Smooth muscle cell (in vitro differentiated cells): Measurements from ENCODE around the gene ADD1. TPM values are rescaled to one million over a fixed set of nuclear protein-coding genes. Genes with fewer than 3 reads are reported as not detected.
A peak's percentile ranks its signal among the peaks of the same experiment; 100 is the strongest.

Experiments
- DNase-seq: peaks from one replicate; lab custom pipeline; 2025; ENCODE audit not compliant: unreplicated experiment; lab: John Stamatoyannopoulos, UW
- H2AFZ ChIP-seq: fragments of 200-600 bp; sonication (generic); 2 replicates; pipeline ENCODE4 v1.6.0; 2016; ENCODE audit warnings: antibody characterized with exemption, low read depth, mild to moderate bottlenecking
- H3F3A ChIP-seq: fragments of 200-600 bp; sonication (generic); 2 replicates; pipeline ENCODE4 v1.6.0; 2017; ENCODE audit warnings: antibody characterized with exemption, low read depth
- H3K27ac ChIP-seq: fragments of 200-600 bp; sonication (generic); 2 replicates; pipeline ENCODE4 v1.5.1; 2016; ENCODE audit warnings: low read depth, mild to moderate bottlenecking
- H3K27me3 ChIP-seq: fragments of 200-600 bp; sonication (generic); 2 replicates; pipeline ENCODE4 v1.6.1; 2016; ENCODE audit warnings: low read depth, mild to moderate bottlenecking
- H3K36me3 ChIP-seq: fragments of 200-600 bp; sonication (generic); 2 replicates; pipeline ENCODE4 v1.5.1; 2016; ENCODE audit warnings: low read depth
- H3K4me1 ChIP-seq: fragments of 200-600 bp; sonication (generic); 2 replicates; pipeline ENCODE4 v1.5.1; 2016; ENCODE audit warnings: low read depth
- H3K4me2 ChIP-seq: fragments of 200-600 bp; sonication (generic); 2 replicates; pipeline ENCODE4 v1.6.0; 2016; ENCODE audit warnings: mild to moderate bottlenecking
- H3K4me3 ChIP-seq: fragments of 200-600 bp; sonication (generic); 2 replicates; pipeline ENCODE4 v1.5.1; 2016; ENCODE audit warnings: mild to moderate bottlenecking
- H3K79me2 ChIP-seq: fragments of 200-600 bp; sonication (generic); 2 replicates; pipeline ENCODE4 v1.6.0; 2016; ENCODE audit warnings: low read depth, mild to moderate bottlenecking
- H3K9ac ChIP-seq: fragments of 200-600 bp; sonication (generic); 2 replicates; pipeline ENCODE4 v1.6.0; 2016; ENCODE audit warnings: low read depth
- H3K9me3 ChIP-seq: fragments of 200-600 bp; sonication (generic); replicated peaks from 2 replicates; pipeline ENCODE4 v1.5.1; 2016; ENCODE audit warnings: low read depth
- H4K20me1 ChIP-seq: fragments of 200-600 bp; sonication (generic); 2 replicates; pipeline ENCODE4 v1.6.0; 2016; ENCODE audit warnings: low read depth
- CTCF ChIP-seq: fragments of 200-600 bp; sonication (generic); IDR thresholded peaks from 2 replicates; pipeline ENCODE4 v1.5.1; 2017; ENCODE audit warnings: borderline replicate concordance, mild to moderate bottlenecking, antibody characterized with exemption; ENCODE audit not compliant: insufficient read depth, poor library complexity, severe bottlenecking
- WGBS: methylation state at CpG from one replicate; pipeline ENCODE4 v1.1.7; 2016; ENCODE audit warnings: low lambda C conversion rate; 5-methylcytosine and 5-hydroxymethylcytosine counted together
- polyA plus RNA-seq: library from polyadenylated mRNA; unstranded; fragments of >200 nt; fragmentation: Nextera tagmentation; extraction: Ambion mirVana; gene quantifications from 2 replicates; pipeline ENCODE4 v1.2.1, GENCODE V29; 2016
- total RNA-seq: library from RNA; depleted of rRNA; stranded (reverse); fragments of >200 nt; gene quantifications from 2 replicates; pipeline ENCODE4 v1.2.3, GENCODE V29; 2014

ADD1 gene
- total and polyA plus RNA-seq, 2 experiments from 2014 or later = 109 to 175 TPM

GRCh38 chr4:2819244-2820215 lies 24.1 kb upstream of the ADD1 start:
- H3K4me3 ChIP-seq = peak overlapping the region; percentile 75
- peaks cover 52% of the 10 kb centered on the region for H3K79me2 ChIP-seq
- H3K4me1 ChIP-seq = peaks cover 4% of the 10 kb centered on the region

DNA sequence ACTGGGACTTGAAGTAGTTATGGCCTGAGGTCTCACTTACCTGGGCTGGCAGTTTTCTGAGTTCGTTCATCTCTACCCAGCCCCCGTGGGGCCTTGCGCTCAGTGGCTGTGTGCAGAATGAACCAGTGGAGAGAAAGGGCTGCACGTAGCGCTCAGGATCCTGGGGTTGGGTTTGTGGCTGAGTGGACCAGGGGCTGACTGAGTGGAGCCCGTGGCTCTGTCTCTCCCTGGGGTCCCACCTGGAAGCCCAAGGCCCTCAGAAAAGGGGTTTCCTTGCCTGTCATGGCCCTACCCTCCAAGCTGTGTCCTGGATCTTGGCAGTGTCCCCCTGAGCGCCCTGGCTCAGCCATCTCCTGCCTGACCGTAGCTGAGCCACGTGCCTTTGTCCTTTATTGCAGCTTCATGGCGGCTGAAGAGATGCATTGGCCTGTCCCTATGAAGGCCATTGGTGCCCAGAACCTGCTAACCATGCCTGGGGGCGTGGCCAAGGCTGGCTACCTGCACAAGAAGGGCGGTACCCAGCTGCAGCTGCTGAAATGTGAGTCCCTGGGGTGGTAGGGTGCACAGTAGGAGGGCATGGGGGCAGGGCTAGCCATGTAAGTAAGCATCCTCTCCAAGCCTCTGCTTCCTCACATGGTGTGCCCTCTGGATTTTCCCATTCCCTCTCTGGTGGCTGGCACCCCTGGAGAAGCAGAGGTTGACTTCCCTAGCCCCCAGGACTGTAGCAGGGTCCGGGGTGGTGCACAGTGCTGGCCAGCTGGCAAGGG lies 23.2 kb upstream of the ADD1 start:
- no peaks in the 10 kb centered on the region for H3K36me3 ChIP-seq
- peaks cover 74% of the 10 kb centered on the region for H4K20me1 ChIP-seq
- H3K79me2 ChIP-seq = peaks cover 50% of the 10 kb centered on the region
- H3K9me3 ChIP-seq = peaks cover 3% of the 10 kb centered on the region
- H3K27me3 ChIP-seq = no peaks in the 10 kb centered on the region
- no peak for TF ChIP-seq CTCF
- no peak overlapping the region for H3K9ac ChIP-seq
- DNase-seq = no peak
- no peak overlapping the region for H3K4me3 ChIP-seq
- peaks cover 4% of the 10 kb centered on the region for H3K4me1 ChIP-seq
- H2AFZ ChIP-seq = no peak overlapping the region
- H3K27ac ChIP-seq = no peak overlapping the region
- H3K4me2 ChIP-seq = no peak overlapping the region
- H3F3A ChIP-seq = no peaks in the 10 kb centered on the region
- WGBS = 90% methylated on average over 13 of the region's 13 CpGs

More at GRCh38 chr4:2819244-2820215, 24.1 kb upstream of the ADD1 start:
- peak overlapping the region; percentile 95 for H3K4me2 ChIP-seq
- H3K27ac ChIP-seq = no peak overlapping the region
- no peak overlapping the region for H3K9ac ChIP-seq
- no peak overlapping the region for H2AFZ ChIP-seq
- DNase-seq = no peak
- 94% methylated on average over 5 of the region's 5 CpGs for WGBS
- H3K9me3 ChIP-seq = peaks cover 3% of the 10 kb centered on the region
- no peak for TF ChIP-seq CTCF
- no peaks in the 10 kb centered on the region for H3K27me3 ChIP-seq
- H3K36me3 ChIP-seq = no peaks in the 10 kb centered on the region
- H3F3A ChIP-seq = no peaks in the 10 kb centered on the region
- H4K20me1 ChIP-seq = peaks cover 70% of the 10 kb centered on the region

DNA sequence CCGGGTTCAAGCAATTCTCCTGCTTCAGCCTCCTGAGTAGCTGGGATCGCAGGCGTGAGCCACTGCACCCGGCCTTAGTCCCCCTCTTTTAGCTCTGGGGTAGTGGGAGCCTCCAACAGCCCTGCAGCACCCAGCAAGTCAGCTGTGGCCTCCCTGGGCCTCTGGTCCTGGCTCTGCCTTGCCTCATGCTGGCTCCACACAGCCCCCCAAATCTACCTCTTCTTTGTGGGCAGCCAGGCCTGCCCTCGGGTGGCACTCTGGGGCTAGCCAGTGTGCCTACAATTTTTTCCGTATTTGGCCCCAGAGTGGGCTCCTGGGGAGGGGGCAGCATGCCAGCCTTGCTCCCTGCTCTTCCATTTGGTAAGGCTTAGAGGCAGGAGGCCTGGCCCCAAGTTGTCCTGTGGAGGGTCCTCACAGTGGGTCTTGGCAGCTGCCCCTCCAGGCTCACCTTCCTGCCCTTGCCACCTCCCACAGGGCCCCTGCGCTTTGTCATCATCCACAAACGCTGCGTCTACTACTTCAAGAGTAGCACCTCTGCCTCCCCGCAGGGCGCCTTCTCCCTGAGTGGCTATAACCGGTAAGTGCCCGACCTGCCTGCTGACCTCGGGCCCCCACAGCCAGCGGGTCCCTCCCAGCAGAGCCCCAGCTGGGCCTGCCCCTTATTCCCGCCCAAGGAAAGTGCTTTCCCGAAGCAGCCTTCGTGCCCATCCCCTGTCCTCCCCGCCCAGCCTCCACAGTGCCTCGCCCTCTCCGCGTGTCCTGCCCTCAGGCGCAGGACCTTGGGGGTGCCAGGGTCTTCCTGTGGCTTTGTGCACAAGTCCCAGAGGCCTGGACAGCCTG lies 21.0 kb upstream of the ADD1 start:
- H3K9ac ChIP-seq = no peak overlapping the region
- no peaks in the 10 kb centered on the region for H3K9me3 ChIP-seq
- H2AFZ ChIP-seq = no peak overlapping the region
- no peaks in the 10 kb centered on the region for H3F3A ChIP-seq
- H3K79me2 ChIP-seq = peaks cover 29% of the 10 kb centered on the region
- H4K20me1 ChIP-seq = peaks cover 69% of the 10 kb centered on the region
- no peak overlapping the region for H3K4me2 ChIP-seq
- no peak for DNase-seq
- no peak overlapping the region for H3K4me3 ChIP-seq
- 95% methylated on average over 19 of the region's 23 CpGs for WGBS
- no peaks in the 10 kb centered on the region for H3K36me3 ChIP-seq
- TF ChIP-seq CTCF = no peak
- peaks cover 2% of the 10 kb centered on the region for H3K4me1 ChIP-seq
- H3K27me3 ChIP-seq = no peaks in the 10 kb centered on the region
- H3K27ac ChIP-seq = no peak overlapping the region
